C4-2B (cell line): ENCODE results near the gene RNASET2.
"Not testable (repeated sequence)": the region's sequence is repeated elsewhere in the genome, so short reads cannot be mapped to it uniquely, and the experiment has no call there.

Experiments used
- H3K27ac ChIP-seq: fragments of 450-650 bp; 2 replicates; pipeline ENCODE4 v1.5.1; 2017
- ZFX ChIP-seq: fragments of 450-650 bp; IDR thresholded peaks from 2 replicates; pipeline ENCODE4 v1.6.1; 2017
- TF ChIP-seq, protein P1 (sequence below): fragments of 450-650 bp; conservative IDR thresholded peaks from 2 replicates; pipeline ENCODE4 v1.5.1; 2017; ENCODE audit warnings: mild to moderate bottlenecking

RNASET2 gene

DNA sequence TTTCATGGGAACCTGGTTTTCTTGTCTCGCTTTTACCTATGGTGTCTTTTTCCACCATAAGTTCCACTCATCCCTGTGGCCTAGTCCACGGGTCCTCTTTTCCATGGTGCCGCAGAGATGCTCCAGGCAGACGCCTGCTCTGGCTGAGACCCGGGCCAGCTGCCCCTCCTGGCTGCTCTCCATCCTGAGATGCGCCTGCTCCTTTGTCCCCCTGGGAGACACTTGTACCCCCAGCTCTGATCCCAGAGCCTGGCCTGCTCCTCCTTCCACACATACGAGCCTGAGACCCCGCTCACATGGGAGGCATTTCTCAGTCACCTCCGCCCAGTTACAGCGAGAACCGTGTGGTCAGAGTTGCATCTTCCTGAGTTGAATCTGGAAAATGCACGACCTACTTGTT is 29.6 kb downstream of the RNASET2 start:
- TF ChIP-seq ZFX = no peak
- TF ChIP-seq, protein P1, sequence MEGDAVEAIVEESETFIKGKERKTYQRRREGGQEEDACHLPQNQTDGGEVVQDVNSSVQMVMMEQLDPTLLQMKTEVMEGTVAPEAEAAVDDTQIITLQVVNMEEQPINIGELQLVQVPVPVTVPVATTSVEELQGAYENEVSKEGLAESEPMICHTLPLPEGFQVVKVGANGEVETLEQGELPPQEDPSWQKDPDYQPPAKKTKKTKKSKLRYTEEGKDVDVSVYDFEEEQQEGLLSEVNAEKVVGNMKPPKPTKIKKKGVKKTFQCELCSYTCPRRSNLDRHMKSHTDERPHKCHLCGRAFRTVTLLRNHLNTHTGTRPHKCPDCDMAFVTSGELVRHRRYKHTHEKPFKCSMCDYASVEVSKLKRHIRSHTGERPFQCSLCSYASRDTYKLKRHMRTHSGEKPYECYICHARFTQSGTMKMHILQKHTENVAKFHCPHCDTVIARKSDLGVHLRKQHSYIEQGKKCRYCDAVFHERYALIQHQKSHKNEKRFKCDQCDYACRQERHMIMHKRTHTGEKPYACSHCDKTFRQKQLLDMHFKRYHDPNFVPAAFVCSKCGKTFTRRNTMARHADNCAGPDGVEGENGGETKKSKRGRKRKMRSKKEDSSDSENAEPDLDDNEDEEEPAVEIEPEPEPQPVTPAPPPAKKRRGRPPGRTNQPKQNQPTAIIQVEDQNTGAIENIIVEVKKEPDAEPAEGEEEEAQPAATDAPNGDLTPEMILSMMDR = no peak
- H3K27ac ChIP-seq = no peak overlapping the region

DNA sequence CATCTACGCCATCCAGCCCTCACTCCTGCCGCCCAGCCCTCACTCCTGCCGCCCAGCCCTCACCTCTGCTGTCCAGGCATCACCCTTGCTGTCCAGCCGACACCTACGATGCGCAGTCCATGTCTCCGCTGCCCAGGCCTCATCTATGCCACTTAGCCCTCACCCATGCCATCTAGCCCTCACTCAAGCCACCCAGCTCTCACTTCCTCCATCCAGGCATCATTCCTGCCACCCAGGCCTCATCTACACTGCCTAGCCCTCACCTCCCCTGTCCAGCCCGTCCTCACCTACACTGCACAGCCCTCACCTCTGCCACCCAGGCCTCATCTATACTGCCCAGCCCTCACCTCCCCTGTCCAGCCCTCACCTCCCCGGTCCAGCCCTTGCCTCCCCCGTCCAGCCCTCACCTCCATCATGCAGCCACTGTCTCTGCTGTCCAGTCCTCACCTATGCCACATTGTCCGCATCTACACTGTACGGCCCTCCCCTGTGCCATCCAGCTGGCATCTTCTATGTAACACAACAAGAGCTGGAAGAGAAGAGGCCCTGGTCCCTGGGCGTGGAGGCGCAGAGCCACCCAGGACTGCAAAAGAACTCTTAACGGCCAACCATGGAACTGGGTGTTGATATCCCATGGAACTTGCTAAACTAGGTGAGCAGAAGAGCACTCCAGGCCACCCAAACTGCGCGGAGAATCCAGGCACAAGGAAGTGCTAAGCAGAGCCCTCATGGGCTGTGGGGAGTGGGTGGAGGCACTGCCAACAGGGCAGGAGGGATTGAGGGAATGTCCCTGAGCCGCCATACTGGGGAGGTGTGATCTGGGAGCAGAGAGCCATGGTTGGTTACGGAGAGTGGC is 31.0 kb downstream of the RNASET2 start:
- TF ChIP-seq, protein P1 = no peak
- TF ChIP-seq ZFX = no peak
- no peak overlapping the region for H3K27ac ChIP-seq

DNA sequence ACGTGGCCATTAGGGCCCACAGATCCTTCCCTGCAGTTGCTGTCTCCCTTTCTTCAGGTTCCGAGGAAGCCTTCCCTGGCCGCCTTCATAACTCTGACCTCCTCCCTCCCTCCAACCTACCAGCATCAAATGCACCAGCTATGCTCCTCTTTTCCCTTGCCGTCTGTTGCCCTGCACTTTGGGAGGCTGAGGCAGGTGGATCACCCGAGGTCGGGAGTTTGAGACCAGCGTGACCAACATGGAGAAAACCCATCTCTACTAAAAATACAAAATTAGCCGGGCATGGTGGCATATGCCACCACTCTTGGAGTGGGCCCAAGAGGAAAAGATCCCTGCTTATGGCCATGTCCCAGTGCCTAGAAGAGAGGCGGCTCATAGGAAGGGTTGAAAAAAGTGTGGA is 31.8 kb downstream of the RNASET2 start:
- no peak overlapping the region for H3K27ac ChIP-seq
- TF ChIP-seq, protein P1 = no peak
- TF ChIP-seq ZFX = no peak

DNA sequence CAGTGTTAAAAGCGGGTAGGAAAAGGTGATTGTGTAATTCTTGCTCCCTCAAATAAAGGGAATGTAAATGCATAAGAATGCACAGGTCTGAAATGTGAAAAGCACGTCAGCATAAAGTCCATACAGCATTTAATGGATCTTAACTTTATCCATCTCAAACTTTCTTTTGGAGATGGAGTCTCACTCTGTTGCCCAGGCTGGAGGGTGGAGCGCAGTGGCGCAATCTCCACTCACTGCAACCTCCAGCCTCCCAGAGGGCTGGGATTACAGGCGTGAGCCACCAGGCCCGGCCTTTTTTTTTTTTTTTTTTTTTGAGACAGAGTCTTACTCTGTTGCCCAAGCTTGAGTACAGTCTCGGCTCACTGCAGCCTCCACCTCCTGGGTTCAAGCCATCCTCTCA is 33.4 kb downstream of the RNASET2 start:
- H3K27ac ChIP-seq = no peak overlapping the region
- TF ChIP-seq, protein P1 = no peak
- no peak for TF ChIP-seq ZFX

DNA sequence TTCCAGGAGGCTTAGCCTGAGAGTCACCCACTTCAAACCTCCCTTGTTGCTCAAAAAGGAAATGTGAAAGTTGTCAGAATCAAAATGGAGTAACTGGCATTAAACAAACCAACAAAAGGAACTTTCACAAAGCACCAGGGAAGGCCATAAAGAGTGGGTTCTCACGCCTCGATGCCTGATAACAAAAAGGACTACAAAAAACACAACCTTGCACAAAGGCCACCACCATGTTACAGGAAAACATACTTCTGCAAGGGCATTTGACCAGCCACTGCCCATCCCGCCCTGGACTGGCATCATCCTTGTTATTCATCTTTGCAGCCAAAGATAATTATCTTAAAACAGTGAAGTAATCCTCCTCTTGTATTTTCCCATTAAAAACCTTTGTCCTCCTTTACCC is 34.8 kb downstream of the RNASET2 start:
- TF ChIP-seq ZFX = no peak
- TF ChIP-seq, protein P1 = no peak
- H3K27ac ChIP-seq = no peak overlapping the region

DNA sequence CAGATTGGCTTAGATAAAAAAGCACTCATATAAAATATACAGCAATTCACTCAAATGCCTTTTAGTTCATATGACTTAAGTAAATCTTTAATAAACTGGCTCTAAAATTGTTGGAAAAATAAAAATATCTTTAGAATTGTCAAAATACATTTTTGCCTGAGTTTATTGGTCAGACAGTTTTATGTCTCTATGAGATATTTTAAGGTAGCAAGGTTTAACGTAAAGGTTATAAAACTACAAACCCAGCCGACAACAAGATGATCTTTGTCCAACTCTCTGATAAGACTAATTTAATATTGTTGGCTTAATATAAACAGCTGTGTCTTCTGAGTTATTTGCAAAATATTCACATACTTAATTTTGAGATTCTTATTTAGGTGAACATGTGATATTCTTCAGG is 39.5 kb downstream of the RNASET2 start:
- TF ChIP-seq, protein P1 = no peak
- no peak for TF ChIP-seq ZFX
- no peak overlapping the region for H3K27ac ChIP-seq

DNA sequence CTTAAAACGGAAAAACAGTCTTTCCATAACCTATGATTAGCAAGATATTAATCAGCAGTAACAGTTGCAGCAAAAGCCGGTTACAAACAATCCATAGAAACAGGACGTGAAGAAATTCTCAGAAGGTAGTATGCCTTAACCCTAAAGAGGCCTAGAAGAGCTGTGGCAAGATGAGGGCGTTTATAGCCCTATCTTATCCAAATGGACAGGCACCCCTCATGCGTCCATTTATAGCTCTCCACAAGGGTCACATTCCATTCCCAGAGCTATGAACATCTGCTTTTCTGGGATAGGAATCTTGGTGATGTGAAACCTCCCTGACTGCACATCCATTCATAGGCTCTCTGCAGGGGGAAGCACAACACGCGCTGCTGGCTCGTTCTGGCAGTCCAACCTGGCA is 40.9 kb downstream of the RNASET2 start:
- not testable (repeated sequence) for H3K27ac ChIP-seq

DNA sequence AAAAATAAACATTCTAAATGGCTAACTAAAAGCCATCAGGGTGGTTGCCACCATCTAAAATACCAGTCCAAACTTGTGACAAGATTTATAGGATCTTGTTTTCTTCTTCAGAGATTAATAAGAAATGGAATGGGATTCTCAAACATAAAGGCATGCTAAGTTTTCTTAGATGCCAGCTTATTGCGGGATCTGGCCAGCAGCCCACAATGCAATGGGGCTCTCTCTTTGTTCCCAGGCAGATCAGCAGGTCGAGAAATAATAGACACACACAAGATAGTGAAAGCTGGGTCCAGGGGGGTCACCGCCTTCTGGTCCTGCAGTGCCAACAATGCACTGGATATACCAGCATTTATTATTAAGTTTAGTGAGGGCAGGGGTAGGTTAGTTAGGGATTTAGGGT is 41.4 kb downstream of the RNASET2 start:
- H3K27ac ChIP-seq = not testable (repeated sequence)
